Lower leg skin (tissue), 3 donors: ENCODE results near the gene PTGDS.

ENCODE experiments used
- POLR2A ChIP-seq, 2 donors: fragments of 450-650 bp; IDR thresholded peaks; one replicate each; pipeline ENCODE4 v1.6.1; 2016 to 2017; ENCODE audit warnings: antibody characterized with exemption in 2 of 2, mild to moderate bottlenecking in 1 of 2, moderate library complexity in 1 of 2
- TF ChIP-seq, protein P1 (sequence below), 3 donors: fragments of 450-650 bp; IDR thresholded peaks; one replicate each; pipeline ENCODE4 v1.5.1; 2016; ENCODE audit warnings: antibody characterized with exemption in 3 of 3, mild to moderate bottlenecking in 3 of 3, moderate library complexity in 2 of 3

DNA sequence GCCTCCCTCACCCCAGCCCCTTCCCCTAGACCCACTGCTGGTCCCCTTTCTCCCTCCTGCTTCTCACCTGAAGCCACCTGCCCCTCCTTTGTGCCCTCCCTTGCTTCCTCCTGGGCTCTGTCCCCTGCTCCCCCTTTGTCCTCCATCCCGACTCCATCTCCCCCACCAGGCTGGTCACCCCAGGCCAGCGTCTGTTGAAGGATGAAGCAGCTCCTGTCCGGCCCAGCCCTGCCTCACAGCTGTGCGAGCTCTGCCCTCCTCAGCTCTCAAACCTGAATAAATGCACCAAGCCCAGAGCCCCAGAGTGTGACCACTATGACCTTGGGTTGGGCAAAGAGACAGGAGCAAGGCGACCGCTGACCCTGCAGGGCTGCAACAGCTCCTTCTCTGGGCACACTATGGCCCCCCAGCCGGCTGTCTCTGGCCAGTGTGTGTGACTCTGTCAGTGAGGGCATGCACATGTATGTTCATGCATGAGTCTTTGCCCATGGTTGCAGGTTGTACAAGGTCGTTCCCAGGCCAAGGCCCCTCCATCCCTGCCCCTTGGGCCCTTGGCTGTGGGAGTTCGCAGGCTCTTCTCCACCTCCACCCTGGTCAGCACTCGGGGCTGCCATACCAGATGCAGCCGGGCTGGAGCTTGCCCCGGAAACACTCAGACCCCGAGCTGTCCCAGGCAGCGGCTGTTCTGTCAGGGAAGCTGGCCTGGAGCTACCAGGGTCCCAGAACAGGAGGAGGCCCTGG is 21.9 kb upstream of the PTGDS start:
- TF ChIP-seq, protein P1, sequence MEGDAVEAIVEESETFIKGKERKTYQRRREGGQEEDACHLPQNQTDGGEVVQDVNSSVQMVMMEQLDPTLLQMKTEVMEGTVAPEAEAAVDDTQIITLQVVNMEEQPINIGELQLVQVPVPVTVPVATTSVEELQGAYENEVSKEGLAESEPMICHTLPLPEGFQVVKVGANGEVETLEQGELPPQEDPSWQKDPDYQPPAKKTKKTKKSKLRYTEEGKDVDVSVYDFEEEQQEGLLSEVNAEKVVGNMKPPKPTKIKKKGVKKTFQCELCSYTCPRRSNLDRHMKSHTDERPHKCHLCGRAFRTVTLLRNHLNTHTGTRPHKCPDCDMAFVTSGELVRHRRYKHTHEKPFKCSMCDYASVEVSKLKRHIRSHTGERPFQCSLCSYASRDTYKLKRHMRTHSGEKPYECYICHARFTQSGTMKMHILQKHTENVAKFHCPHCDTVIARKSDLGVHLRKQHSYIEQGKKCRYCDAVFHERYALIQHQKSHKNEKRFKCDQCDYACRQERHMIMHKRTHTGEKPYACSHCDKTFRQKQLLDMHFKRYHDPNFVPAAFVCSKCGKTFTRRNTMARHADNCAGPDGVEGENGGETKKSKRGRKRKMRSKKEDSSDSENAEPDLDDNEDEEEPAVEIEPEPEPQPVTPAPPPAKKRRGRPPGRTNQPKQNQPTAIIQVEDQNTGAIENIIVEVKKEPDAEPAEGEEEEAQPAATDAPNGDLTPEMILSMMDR (IDR thresholded peaks at IDR 0.05): no peak
- TF ChIP-seq POLR2A (IDR thresholded peaks at IDR 0.05): no peak
